ENCODE measurements around the gene TRIM65. TPM values are rescaled to one million over a fixed set of nuclear protein-coding genes. Genes with fewer than 3 reads are reported as not detected.

Gene TRIM65
- total and polyA plus RNA-seq, 7 experiments from 2014 or later = 14.9 to 37.7 (median 29.6) TPM

GRCh38 chr17:75845058-75845711 lies 51.6 kb downstream of the TRIM65 start:
- Mint-ChIP-seq H3K36me3 (peaks cover 0 to 28% (median 10%) of the 10 kb centered on the region in 5 donors), H3K9me3 (no peaks in the 10 kb centered on the region), H3K27ac (peak overlapping the region in 8 of 9 donors; percentile 28 to 98 (median 62)), H3K4me1 (peaks cover 4 to 36% (median 19%) of the 10 kb centered on the region in 7 donors), H3K27me3 (no peaks in the 10 kb centered on the region), H3K4me3 (peak overlapping the region in 9 of 10 donors; percentile 34 to 93 (median 50))
- CTCF ChIA-PET = interaction anchor here (0.6 to 3.3 kb wide), 4 partner anchors 10 to 161 kb away, joined by 3 to 17 read pairs (median 12); partner anchors contain the start of gene WBP2
- peak overlapping the region; percentile 97 for H3K27ac ChIP-seq (ENCODE audit: low read depth, low read length)
- peaks cover 7 to 66% (median 21%) of the 10 kb centered on the region in 3 experiments for H3K36me3 ChIP-seq (ENCODE audit: control insufficient read depth in 2 of 3, insufficient read depth in 3 of 3, low read length in 3 of 3)
- H3K4me1 ChIP-seq (ENCODE audit: control insufficient read depth in 2 of 2, insufficient read depth in 2 of 2, low read length in 2 of 2) = peaks cover 21 to 30% of the 10 kb centered on the region in 2 donors
- intact Hi-C loops (cut with micrococcal nuclease) = loop anchor here in 1 of 2 donors (2.0 kb wide), 1 partner anchor 16 kb away; no protein-coding TSS in a partner anchor
- H3K4me3 ChIP-seq (ENCODE audit: low read length) = no peak overlapping the region
- DNase-seq (peak in 7 of 9 donors; percentile 41 to 67 (median 46)), ATAC-seq (peak; percentile 68)
- POLR2A ChIA-PET = interaction anchor here (1.0 to 16.6 kb wide), 12 partner anchors 9 to 92 kb away, joined by 4 to 238 read pairs (median 14); partner anchors contain the start of genes TRIM47, TRIM65, UNK and WBP2
- H3K9me3 ChIP-seq (ENCODE audit: control insufficient read depth in 2 of 3, low read length in 3 of 3) = no peaks in the 10 kb centered on the region
- no peaks in the 10 kb centered on the region for H3K27me3 ChIP-seq (ENCODE audit: control insufficient read depth in 2 of 2, insufficient read depth in 2 of 2, low read length in 2 of 2)

GRCh38 chr17:75844530-75845057 lies 52.2 kb downstream of the TRIM65 start:
- CTCF ChIA-PET = interaction anchor here (0.5 to 3.3 kb wide), 5 partner anchors 10 to 162 kb away, joined by 3 to 17 read pairs (median 8); partner anchors contain the start of gene WBP2
- DNase-seq = peak in 1 of 9 donors; percentile 26
- peak overlapping the region; percentile 83 to 98 (median 92) for H3K27ac Mint-ChIP-seq
- peaks cover 0 to 26% (median 10%) of the 10 kb centered on the region in 5 donors for H3K36me3 Mint-ChIP-seq
- H3K4me1 ChIP-seq (ENCODE audit: control insufficient read depth in 2 of 2, insufficient read depth in 2 of 2, low read length in 2 of 2) = peaks cover 21 to 30% of the 10 kb centered on the region in 2 donors
- H3K27ac ChIP-seq (ENCODE audit: low read depth, low read length) = peak overlapping the region; percentile 97
- peak overlapping the region in 9 of 10 donors; percentile 44 to 98 (median 93) for H3K4me3 Mint-ChIP-seq
- H3K9me3 Mint-ChIP-seq = no peaks in the 10 kb centered on the region
- H3K4me1 Mint-ChIP-seq = peaks cover 4 to 32% (median 20%) of the 10 kb centered on the region in 7 donors
- no peaks in the 10 kb centered on the region for H3K9me3 ChIP-seq (ENCODE audit: control insufficient read depth in 2 of 3, low read length in 3 of 3)
- H3K4me3 ChIP-seq (ENCODE audit: low read length) = peak overlapping the region; percentile 97
- intact Hi-C loops (cut with micrococcal nuclease) = loop anchor here in 1 of 2 donors (2.0 to 5.0 kb wide), 2 partner anchors 16 to 67 kb away; a partner anchor contains a TSS
- no peaks in the 10 kb centered on the region for H3K27me3 Mint-ChIP-seq
- POLR2A ChIA-PET = interaction anchor here (0.6 to 16.6 kb wide), 14 partner anchors 8 to 167 kb away, joined by 3 to 238 read pairs (median 12); partner anchors contain the start of genes TRIM47, TRIM65, UNK and WBP2
- peaks cover 3 to 68% (median 17%) of the 10 kb centered on the region in 3 experiments for H3K36me3 ChIP-seq (ENCODE audit: control insufficient read depth in 2 of 3, insufficient read depth in 3 of 3, low read length in 3 of 3)
- H3K27me3 ChIP-seq (ENCODE audit: control insufficient read depth in 2 of 2, insufficient read depth in 2 of 2, low read length in 2 of 2) = no peaks in the 10 kb centered on the region
- ATAC-seq = peak; percentile 2

- peak; percentile 73 for ATAC-seq
- H3K27me3 ChIP-seq (ENCODE audit: control insufficient read depth in 2 of 2, insufficient read depth in 2 of 2, low read length in 2 of 2) = no peaks in the 10 kb centered on the region
- H3K4me1 ChIP-seq (ENCODE audit: control insufficient read depth in 2 of 2, insufficient read depth in 2 of 2, low read length in 2 of 2) = peaks cover 21 to 29% of the 10 kb centered on the region in 2 donors
- Mint-ChIP-seq H3K27ac (peak within 1 kb of the TSS; percentile 83 to 98 (median 92)), H3K4me1 (peaks cover 4 to 28% (median 21%) of the 10 kb centered on the region in 7 donors), H3K36me3 (peaks cover 0 to 25% (median 10%) of the 10 kb centered on the region in 5 donors), H3K4me3 (peak within 1 kb of the TSS; percentile 86 to 98 (median 93)), H3K27me3 (no peaks in the 10 kb centered on the region), H3K9me3 (no peaks in the 10 kb centered on the region)
- no peaks in the 10 kb centered on the region for H3K9me3 ChIP-seq (ENCODE audit: control insufficient read depth in 2 of 3, low read length in 3 of 3)
- ChIA-PET POLR2A (interaction anchor here (0.6 to 16.6 kb wide), 22 partner anchors 9 to 166 kb away, joined by 3 to 238 read pairs (median 6); partner anchors contain the start of genes TRIM47, TRIM65, UNK and WBP2), CTCF (interaction anchor here (0.5 to 3.3 kb wide), 8 partner anchors 9 to 90 kb away, joined by 3 to 17 read pairs (median 4); partner anchors contain the start of genes TRIM65 and WBP2)
- intact Hi-C loops (cut with micrococcal nuclease) = loop anchor here (1.0 to 5.0 kb wide), 7 partner anchors 11 to 67 kb away; partner anchors contain the start of genes TRIM65 (in 1 of the 2), UNK (in 1 of the 2) and WBP2 (in 1 of the 2)
- peaks cover under 1 to 65% (median 12%) of the 10 kb centered on the region in 3 experiments for H3K36me3 ChIP-seq (ENCODE audit: control insufficient read depth in 2 of 3, insufficient read depth in 3 of 3, low read length in 3 of 3)
- peak within 1 kb of the TSS; percentile 97 for H3K27ac ChIP-seq (ENCODE audit: low read depth, low read length)
- H3K4me3 ChIP-seq (ENCODE audit: low read length) = peak within 1 kb of the TSS; percentile 97
- peak; percentile 41 to 71 (median 66) for DNase-seq
These were observed 52.9 kb downstream of the TRIM65 start, which contains the start of gene UNC13D for GRCh38 chr17:75843577-75844529. Gene UNC13D (minus strand): TSS chr17:75844404. CDS start chr17:75844337, 67 bp downstream.

GRCh38 chr17:75842963-75843576 lies 53.7 kb downstream of the TRIM65 start:
- intact Hi-C loops (cut with micrococcal nuclease) = loop anchor here (1.0 to 5.0 kb wide), 6 partner anchors 12 to 66 kb away; partner anchors contain the start of genes TRIM65 (in 1 of the 2), UNK (in 1 of the 2) and WBP2 (in 1 of the 2)
- peaks cover 21 to 26% of the 10 kb centered on the region in 2 donors for H3K4me1 ChIP-seq (ENCODE audit: control insufficient read depth in 2 of 2, insufficient read depth in 2 of 2, low read length in 2 of 2)
- ChIA-PET POLR2A (interaction anchor here (0.8 to 16.6 kb wide), 18 partner anchors 8 to 79 kb away, joined by 3 to 238 read pairs (median 8); partner anchors contain the start of genes TRIM47, TRIM65, UNK and WBP2), CTCF (interaction anchor here (0.5 to 3.3 kb wide), 7 partner anchors 8 to 95 kb away, joined by 3 to 17 read pairs (median 3); partner anchors contain the start of genes TRIM65 and WBP2)
- no peaks in the 10 kb centered on the region for H3K9me3 Mint-ChIP-seq
- H3K36me3 Mint-ChIP-seq = peaks cover 0 to 18% (median 4%) of the 10 kb centered on the region in 5 donors
- no peaks in the 10 kb centered on the region for H3K27me3 ChIP-seq (ENCODE audit: control insufficient read depth in 2 of 2, insufficient read depth in 2 of 2, low read length in 2 of 2)
- H3K4me1 Mint-ChIP-seq = peaks cover 0 to 20% (median 15%) of the 10 kb centered on the region in 7 donors
- DNase-seq (peak in 4 of 9 donors; percentile 22 to 39 (median 30)), ATAC-seq (peak; percentile 21)
- peak overlapping the region; percentile 97 for H3K27ac ChIP-seq (ENCODE audit: low read depth, low read length)
- no peaks in the 10 kb centered on the region for H3K27me3 Mint-ChIP-seq
- H3K4me3 ChIP-seq (ENCODE audit: low read length) = peak overlapping the region; percentile 97
- no peaks in the 10 kb centered on the region for H3K9me3 ChIP-seq (ENCODE audit: control insufficient read depth in 2 of 3, low read length in 3 of 3)
- H3K36me3 ChIP-seq (ENCODE audit: control insufficient read depth in 2 of 3, insufficient read depth in 3 of 3, low read length in 3 of 3) = peaks cover 0 to 64% (median 10%) of the 10 kb centered on the region in 3 experiments
- H3K4me3 Mint-ChIP-seq = peak overlapping the region; percentile 86 to 98 (median 93)
- peak overlapping the region; percentile 83 to 98 (median 90) for H3K27ac Mint-ChIP-seq

- H3K27ac Mint-ChIP-seq = peak overlapping the region in 6 of 9 donors; percentile 45 to 90 (median 58)
- Histone ChIP-seq H3K9me3 (ENCODE audit: control insufficient read depth in 2 of 3, low read length in 3 of 3) (no peaks in the 10 kb centered on the region), H3K36me3 (ENCODE audit: control insufficient read depth in 2 of 3, insufficient read depth in 3 of 3, low read length in 3 of 3) (peaks cover 0 to 64% (median 3%) of the 10 kb centered on the region in 3 experiments), H3K27me3 (ENCODE audit: control insufficient read depth in 2 of 2, insufficient read depth in 2 of 2, low read length in 2 of 2) (no peaks in the 10 kb centered on the region), H3K27ac (ENCODE audit: low read depth, low read length) (peak overlapping the region; percentile 97), H3K4me3 (ENCODE audit: low read length) (peak overlapping the region; percentile 97), H3K4me1 (ENCODE audit: control insufficient read depth in 2 of 2, insufficient read depth in 2 of 2, low read length in 2 of 2) (peaks cover 21 to 26% of the 10 kb centered on the region in 2 donors)
- ChIA-PET POLR2A (interaction anchor here (1.2 to 16.6 kb wide), 8 partner anchors 12 to 66 kb away, joined by 3 to 238 read pairs (median 40); partner anchors contain the start of genes TRIM65, UNK and WBP2), CTCF (interaction anchor here (0.5 kb wide), 1 partner anchor 94 kb away, joined by 3 read pairs; no protein-coding TSS in a partner anchor)
- no peaks in the 10 kb centered on the region for H3K9me3 Mint-ChIP-seq
- no peak for ATAC-seq
- H3K36me3 Mint-ChIP-seq = peaks cover 0 to 13% (median 4%) of the 10 kb centered on the region in 5 donors
- DNase-seq = no peak
- no peaks in the 10 kb centered on the region for H3K27me3 Mint-ChIP-seq
- H3K4me3 Mint-ChIP-seq = peak overlapping the region; percentile 86 to 98 (median 93)
- peaks cover 0 to 23% (median 13%) of the 10 kb centered on the region in 7 donors for H3K4me1 Mint-ChIP-seq
- intact Hi-C loops (cut with micrococcal nuclease) = loop anchor here in 1 of 2 donors (5.0 kb wide), 1 partner anchor 65 kb away; a partner anchor contains a TSS
These were observed 54.3 kb downstream of the TRIM65 start for GRCh38 chr17:75842411-75842810.
